Stomach (tissue), 9 donors: ENCODE results near the gene SF3B3. TPM values are rescaled to one million over a fixed set of nuclear protein-coding genes. Genes with fewer than 3 reads are reported as not detected.
A peak's percentile ranks its signal among the peaks of the same experiment; 100 is the strongest.

Experiments used
- DNase-seq, 2 donors: peaks; one replicate each; pipeline versions ENCODE4 v3.0.0 to v3.0.0-alpha.2; 2013 to 2019
- H3K27ac ChIP-seq, 5 donors: fragments of 200-600 bp in 4 of 5; sonication (generic) in 4 of 5; one replicate each; pipeline ENCODE4 v1.5.1; 2013 to 2019; ENCODE audit warnings: mild to moderate bottlenecking in 1 of 5, moderate library complexity in 1 of 5
- H3K27me3 ChIP-seq, 3 donors: fragments of 200-600 bp; sonication (generic); one replicate each; pipeline ENCODE4 v1.5.1; 2017 to 2019; ENCODE audit warnings: mixed run types in 1 of 3
- H3K36me3 ChIP-seq, 4 donors: fragments of 200-600 bp; sonication (generic); 1 replicate in 3 of 4; 2 replicates in 1 of 4; pipeline ENCODE4 v1.5.1; 2016 to 2019
- H3K4me1 ChIP-seq, 4 donors: fragments of 200-600 bp; sonication (generic); one replicate each; pipeline ENCODE4 v1.5.1; 2016 to 2019
- H3K4me3 ChIP-seq, 4 donors: fragments of 200-600 bp; sonication (generic) in 3 of 4; one replicate each; pipeline ENCODE4 v1.5.1; 2016 to 2019; ENCODE audit warnings: mild to moderate bottlenecking in 1 of 4
- H3K9me3 ChIP-seq, 4 donors: fragments of 200-600 bp; sonication (generic); one replicate each; pipeline ENCODE4 v1.5.1; 2016 to 2019
- CTCF ChIP-seq, 7 experiments: fragments of 450-650 bp in 4 of 7; fragments of 200-600 bp in 3 of 7; sonication (generic) in 3 of 7; IDR thresholded peaks; one replicate each; pipeline ENCODE4 v1.5.1; 2016 to 2019; ENCODE audit warnings: antibody characterized with exemption in 7 of 7, control low read depth in 2 of 7, mild to moderate bottlenecking in 1 of 7
- EP300 ChIP-seq: sonication (generic); formaldehyde crosslinking; IDR thresholded peaks from one replicate; pipeline ENCODE4 v1.6.1; 2017; ENCODE audit warnings: antibody characterized with exemption
- POLR2A ChIP-seq, 4 donors: fragments of 450-650 bp; IDR thresholded peaks; one replicate each; pipeline ENCODE4 v1.6.1; 2016; ENCODE audit warnings: antibody characterized with exemption in 4 of 4, control low read depth in 2 of 4, mild to moderate bottlenecking in 1 of 4, moderate library complexity in 1 of 4
- POLR2AphosphoS5 ChIP-seq, 3 donors: sonication (generic); formaldehyde crosslinking; IDR thresholded peaks; one replicate each; pipeline ENCODE4 v1.6.1; 2016; ENCODE audit warnings: antibody characterized with exemption in 3 of 3
- WGBS, 5 donors: extraction: QIAGEN DNeasy Blood & Tissue Kit in 3 of 5; methylation state at CpG; one replicate each; pipeline versions ENCODE4 v1.1.5 to v1.1.7; 2013 to 2018; 5-methylcytosine and 5-hydroxymethylcytosine counted together
- intact Hi-C: fragments of 100-400 bp; cut with DNase I; formaldehyde crosslinking; loops from one replicate; pipeline ENCODE4 v1.15.1; 2023; ENCODE audit warnings: low total_unique reads
- polyA plus RNA-seq, 3 donors: library from polyadenylated mRNA; stranded (reverse); fragments of 200-250 nt; gene quantifications; one replicate each; pipeline ENCODE4 v1.2.3, GENCODE V29; 2013
- total RNA-seq, 5 donors: library from RNA; depleted of rRNA; stranded (reverse); fragments of >200 nt; gene quantifications; one replicate each; pipeline versions ENCODE4 v1.1.0 to v1.2.3, GENCODE V29; 2014 to 2016
- donor health status: healthy with polysubstance abuse.
- donor health status: Bipolar disorder and iron deficiency.
- donor health status: healthy.

Gene SF3B3
- total and polyA plus RNA-seq, 8 donors = 30.8 to 141 (median 79.8) TPM

GRCh38 chr16:70572050-70572925, 48.7 kb downstream of the SF3B3 start:
- H3K27me3 ChIP-seq = no peaks in the 10 kb centered on the region
- TF ChIP-seq POLR2AphosphoS5 (IDR thresholded peaks at IDR 0.05) = no peak
- TF ChIP-seq EP300 = no peak
- no peak for TF ChIP-seq POLR2A (IDR thresholded peaks at IDR 0.05)
- no peak for TF ChIP-seq CTCF (IDR thresholded peaks at IDR 0.05)
- DNase-seq = no peak
- WGBS, 5 donors = 80 to 89% (median 85%) methylated on average over 5 of the region's 5 CpGs
- peak overlapping the region in 3 of 5 donors; percentile 51 to 66 (median 60) for H3K27ac ChIP-seq
- peaks cover 56 to 82% (median 80%) of the 10 kb centered on the region in 4 donors for H3K36me3 ChIP-seq
- H3K9me3 ChIP-seq = no peaks in the 10 kb centered on the region
- H3K4me3 ChIP-seq = no peak overlapping the region
- H3K4me1 ChIP-seq = peaks cover 5 to 46% (median 26%) of the 10 kb centered on the region in 4 donors
- intact Hi-C loops = no loop called here

GRCh38 chr16:70572926-70573270, 49.3 kb downstream of the SF3B3 start:
- Histone ChIP-seq H3K27me3 (no peaks in the 10 kb centered on the region), H3K36me3 (peaks cover 50 to 76% (median 74%) of the 10 kb centered on the region in 4 donors), H3K27ac (peak overlapping the region in 3 of 5 donors; percentile 51 to 66 (median 60)), H3K9me3 (no peaks in the 10 kb centered on the region), H3K4me3 (no peak overlapping the region), H3K4me1 (peaks cover 5 to 48% (median 27%) of the 10 kb centered on the region in 4 donors)
- intact Hi-C loops = no loop called here
- WGBS, 5 donors = 70 to 87% (median 77%) methylated on average over 2 of the region's 2 CpGs
- DNase-seq = no peak
- TF ChIP-seq POLR2AphosphoS5 (IDR thresholded peaks at IDR 0.05) (no peak), CTCF (IDR thresholded peaks at IDR 0.05) (no peak), POLR2A (IDR thresholded peaks at IDR 0.05) (no peak), EP300 (no peak)

- H3K36me3 ChIP-seq = peaks cover 44 to 69% (median 67%) of the 10 kb centered on the region in 4 donors
- peak in 1 of 2 donors; percentile 87 for DNase-seq
- no peaks in the 10 kb centered on the region for H3K27me3 ChIP-seq
- intact Hi-C loops = no loop called here
- peak overlapping the region in 4 of 5 donors; percentile 51 to 66 (median 56) for H3K27ac ChIP-seq
- H3K4me1 ChIP-seq = peaks cover 5 to 48% (median 27%) of the 10 kb centered on the region in 4 donors
- H3K9me3 ChIP-seq = no peaks in the 10 kb centered on the region
- 44 to 69% (median 62%) methylated on average over 5 of the region's 5 CpGs for WGBS, 5 donors
- no peak for TF ChIP-seq POLR2A (IDR thresholded peaks at IDR 0.05)
- TF ChIP-seq CTCF (IDR thresholded peaks at IDR 0.05) = no peak
- TF ChIP-seq POLR2AphosphoS5 (IDR thresholded peaks at IDR 0.05) = peak in 1 of 3 donors; percentile 24
- no peak overlapping the region for H3K4me3 ChIP-seq
These were observed 50.0 kb downstream of the SF3B3 start for GRCh38 chr16:70573451-70574121.

GRCh38 chr16:70574595-70575271, 51.1 kb downstream of the SF3B3 start:
- no peak for DNase-seq
- Histone ChIP-seq H3K4me3 (no peak overlapping the region), H3K4me1 (peaks cover 10 to 51% (median 31%) of the 10 kb centered on the region in 4 donors), H3K36me3 (peaks cover 32 to 58% (median 56%) of the 10 kb centered on the region in 4 donors), H3K9me3 (no peaks in the 10 kb centered on the region), H3K27me3 (no peaks in the 10 kb centered on the region), H3K27ac (peak overlapping the region in 4 of 5 donors; percentile 51 to 66 (median 56))
- 87 to 93% (median 91%) methylated on average over 8 of the region's 8 CpGs for WGBS, 5 donors
- TF ChIP-seq POLR2AphosphoS5 (IDR thresholded peaks at IDR 0.05) (no peak), CTCF (IDR thresholded peaks at IDR 0.05) (no peak), EP300 (no peak), POLR2A (IDR thresholded peaks at IDR 0.05) (no peak)
- intact Hi-C loops = no loop called here
